Thoracic aorta (tissue), 2 donors: ENCODE results near the gene GDPD4. TPM values are rescaled to one million over a fixed set of nuclear protein-coding genes. Genes with fewer than 3 reads are reported as not detected.

Experiments
- ATAC-seq: fragments of 150-250 bp; one replicate; pipeline ENCODE4 v1.8.0; 2017; ENCODE audit warnings: low read depth; ENCODE audit not compliant: insufficient number of reproducible peaks, low FRiP score
- DNase-seq: peaks from one replicate; pipeline ENCODE4 v3.0.0-alpha.2; 2020; ENCODE audit warnings: low spot score
- H3K27ac ChIP-seq, 2 donors: fragments of 200-600 bp; sonication (generic); 1 replicate in 1 of 2; 2 replicates in 1 of 2; pipeline ENCODE4 v1.5.1; 2016; ENCODE audit warnings: mild to moderate bottlenecking in 2 of 2, moderate library complexity in 2 of 2
- H3K27me3 ChIP-seq: fragments of 200-600 bp; sonication (generic); replicated peaks from 2 replicates; pipeline ENCODE4 v1.6.0; 2016; ENCODE audit warnings: mild to moderate bottlenecking; ENCODE audit not compliant: insufficient read depth
- H3K36me3 ChIP-seq: fragments of 200-600 bp; sonication (generic); one replicate; pipeline ENCODE4 v1.5.1; 2016
- H3K4me1 ChIP-seq, 2 donors: fragments of 200-600 bp; sonication (generic); 1 replicate in 1 of 2; 2 replicates in 1 of 2; pipeline versions ENCODE4 v1.5.1 to v1.6.0; 2016; ENCODE audit warnings: low read depth in 2 of 2, mild to moderate bottlenecking in 1 of 2; ENCODE audit not compliant: control insufficient read depth in 1 of 2
- H3K4me3 ChIP-seq: fragments of 200-600 bp; sonication (generic); 2 replicates; pipeline ENCODE4 v1.5.1; 2016; ENCODE audit warnings: mild to moderate bottlenecking
- H3K9me3 ChIP-seq: fragments of 200-600 bp; sonication (generic); 2 replicates; pipeline ENCODE4 v1.5.1; 2016
- total RNA-seq, 2 donors: library from RNA; depleted of rRNA; stranded (reverse); fragments of >200 nt; gene quantifications; one replicate each; pipeline versions ENCODE4 v1.1.0 to v1.2.3, GENCODE V29; 2016
- TF ChIP-seq, protein P1 (sequence below): fragments of 200-600 bp; sonication (generic); IDR thresholded peaks from one replicate; pipeline ENCODE4 v1.5.1; 2019; ENCODE audit warnings: antibody characterized with exemption

GDPD4 gene
- total RNA-seq, 2 donors from 2014 or later, result not detected

DNA sequence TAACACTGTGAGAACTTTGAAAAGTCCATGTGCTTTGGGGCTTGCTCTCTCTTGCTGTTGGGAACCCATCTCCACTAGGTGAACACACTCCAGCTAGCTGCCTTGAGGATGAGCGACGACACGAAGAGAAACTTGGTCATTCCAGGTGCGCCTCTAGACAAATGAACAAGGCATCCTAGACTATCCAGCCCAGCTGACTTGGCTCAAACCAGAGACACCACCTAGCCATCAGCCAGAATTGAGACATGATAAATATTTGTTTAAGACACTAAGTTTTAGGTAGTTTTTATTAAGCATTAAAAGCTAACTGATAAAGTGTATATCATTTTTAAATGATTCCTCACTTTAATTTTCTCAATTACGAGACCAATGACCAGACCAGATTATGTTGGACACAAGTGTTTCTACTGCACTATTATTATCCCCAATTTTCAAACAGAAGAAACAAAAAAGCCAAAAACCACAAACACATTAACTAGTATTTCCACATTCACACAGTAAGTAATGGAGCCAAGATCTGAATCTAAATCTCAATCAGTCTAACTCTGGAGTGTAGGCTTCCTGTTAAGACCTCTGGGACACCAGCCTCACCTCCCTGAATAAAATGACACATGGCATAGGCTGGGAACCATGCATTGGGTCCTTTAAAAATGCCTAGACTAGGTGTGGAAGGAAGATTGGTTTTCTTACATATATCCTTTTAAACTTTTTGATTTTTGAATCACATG is 70.4 kb downstream of the GDPD4 start:
- Histone ChIP-seq H3K36me3 (no peaks in the 10 kb centered on the region), H3K4me3 (no peak overlapping the region), H3K4me1 (no peaks in the 10 kb centered on the region), H3K27me3 (no peaks in the 10 kb centered on the region), H3K9me3 (no peaks in the 10 kb centered on the region), H3K27ac (no peak overlapping the region)
- no peak for ATAC-seq
- TF ChIP-seq, protein P1, sequence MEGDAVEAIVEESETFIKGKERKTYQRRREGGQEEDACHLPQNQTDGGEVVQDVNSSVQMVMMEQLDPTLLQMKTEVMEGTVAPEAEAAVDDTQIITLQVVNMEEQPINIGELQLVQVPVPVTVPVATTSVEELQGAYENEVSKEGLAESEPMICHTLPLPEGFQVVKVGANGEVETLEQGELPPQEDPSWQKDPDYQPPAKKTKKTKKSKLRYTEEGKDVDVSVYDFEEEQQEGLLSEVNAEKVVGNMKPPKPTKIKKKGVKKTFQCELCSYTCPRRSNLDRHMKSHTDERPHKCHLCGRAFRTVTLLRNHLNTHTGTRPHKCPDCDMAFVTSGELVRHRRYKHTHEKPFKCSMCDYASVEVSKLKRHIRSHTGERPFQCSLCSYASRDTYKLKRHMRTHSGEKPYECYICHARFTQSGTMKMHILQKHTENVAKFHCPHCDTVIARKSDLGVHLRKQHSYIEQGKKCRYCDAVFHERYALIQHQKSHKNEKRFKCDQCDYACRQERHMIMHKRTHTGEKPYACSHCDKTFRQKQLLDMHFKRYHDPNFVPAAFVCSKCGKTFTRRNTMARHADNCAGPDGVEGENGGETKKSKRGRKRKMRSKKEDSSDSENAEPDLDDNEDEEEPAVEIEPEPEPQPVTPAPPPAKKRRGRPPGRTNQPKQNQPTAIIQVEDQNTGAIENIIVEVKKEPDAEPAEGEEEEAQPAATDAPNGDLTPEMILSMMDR, result no peak
- DNase-seq, result no peak

DNA sequence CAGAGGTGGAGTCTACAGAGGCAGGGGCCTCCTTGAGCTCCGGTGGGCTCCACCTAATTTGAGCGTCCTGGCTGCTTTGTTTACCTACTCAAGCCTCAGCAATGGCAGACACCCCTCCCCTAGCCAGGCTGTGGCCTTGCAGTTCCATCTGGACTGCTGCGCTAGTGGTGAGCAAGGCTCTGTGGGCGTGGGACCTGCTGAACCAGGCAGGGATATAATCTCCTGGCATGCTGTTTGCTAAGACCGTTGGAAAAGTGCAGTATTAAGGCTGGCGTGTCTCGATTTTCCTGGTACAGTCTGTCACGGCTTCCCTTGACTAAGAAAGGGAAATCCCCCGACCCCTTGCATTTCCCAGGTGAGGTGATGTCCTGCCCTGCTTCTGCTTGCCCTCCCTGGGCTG is 77.7 kb downstream of the GDPD4 start:
- Histone ChIP-seq H3K4me3 (no peak overlapping the region), H3K27ac (no peak overlapping the region), H3K9me3 (no peaks in the 10 kb centered on the region), H3K36me3 (no peaks in the 10 kb centered on the region), H3K27me3 (no peaks in the 10 kb centered on the region), H3K4me1 (no peaks in the 10 kb centered on the region)
- ATAC-seq (no peak), DNase-seq (no peak)
- TF ChIP-seq, protein P1, result no peak

DNA sequence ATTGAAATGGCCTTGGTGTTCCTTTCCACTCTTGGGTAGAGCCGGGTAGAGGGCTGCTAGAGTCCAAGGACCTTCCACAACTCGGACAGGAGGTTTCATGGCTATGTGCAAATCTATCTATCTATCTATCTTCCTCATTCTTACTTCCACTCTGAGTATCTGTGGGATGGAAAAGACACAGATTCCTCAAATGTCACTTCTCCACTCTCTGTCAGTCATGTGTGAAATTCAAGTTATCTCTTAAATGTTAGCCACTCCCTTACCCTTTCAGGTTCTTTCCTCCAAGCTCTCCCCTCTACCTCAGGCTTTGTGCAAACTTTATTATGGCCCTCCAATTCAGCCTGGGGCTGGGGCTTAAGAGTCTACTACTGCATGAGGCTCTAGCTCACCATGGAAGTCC is 84.3 kb downstream of the GDPD4 start:
- Histone ChIP-seq H3K27ac (no peak overlapping the region), H3K4me3 (no peak overlapping the region), H3K9me3 (no peaks in the 10 kb centered on the region), H3K36me3 (no peaks in the 10 kb centered on the region), H3K4me1 (no peaks in the 10 kb centered on the region), H3K27me3 (no peaks in the 10 kb centered on the region)
- DNase-seq (no peak), ATAC-seq (no peak)
- TF ChIP-seq, protein P1, result no peak

DNA sequence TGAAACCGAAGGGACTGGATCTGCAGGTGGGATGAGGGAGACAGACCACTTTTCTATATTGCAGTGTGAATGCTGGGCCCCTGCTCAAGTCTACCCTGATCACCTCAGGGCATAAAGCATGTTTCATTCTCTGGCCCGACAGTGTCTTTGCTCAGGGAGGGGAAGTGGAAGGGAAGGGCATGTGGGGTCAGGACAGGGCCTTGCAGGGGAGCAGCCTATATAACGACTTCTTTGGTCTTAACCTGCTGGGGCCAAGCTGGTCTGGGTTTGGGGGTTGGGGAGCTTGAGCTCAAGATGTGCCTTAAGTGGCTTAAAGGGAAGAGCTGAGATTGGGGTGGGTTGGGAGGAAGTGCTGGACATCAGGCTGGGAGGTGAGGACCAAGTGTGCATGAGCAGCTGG is 86.4 kb downstream of the GDPD4 start:
- ATAC-seq (no peak), DNase-seq (no peak)
- Histone ChIP-seq H3K9me3 (no peaks in the 10 kb centered on the region), H3K27ac (no peak overlapping the region), H3K4me1 (no peaks in the 10 kb centered on the region), H3K36me3 (no peaks in the 10 kb centered on the region), H3K4me3 (no peak overlapping the region), H3K27me3 (no peaks in the 10 kb centered on the region)
- TF ChIP-seq, protein P1, result no peak

DNA sequence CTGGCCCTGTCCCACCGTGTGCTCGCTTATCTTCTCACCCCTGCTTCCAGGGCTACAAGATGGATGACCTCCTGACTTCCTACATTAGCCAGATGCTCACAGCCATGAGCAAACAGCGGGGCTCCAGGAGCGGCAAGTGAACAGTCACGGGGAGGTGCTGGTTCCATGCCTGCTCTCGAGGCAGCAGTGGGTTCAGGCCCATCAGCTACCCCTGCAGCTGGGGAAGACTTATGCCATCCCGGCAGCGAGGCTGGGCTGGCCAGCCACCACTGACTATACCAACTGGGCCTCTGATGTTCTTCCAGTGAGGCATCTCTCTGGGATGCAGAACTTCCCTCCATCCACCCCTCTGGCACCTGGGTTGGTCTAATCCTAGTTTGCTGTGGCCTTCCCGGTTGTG is 86.9 kb downstream of the GDPD4 start:
- Histone ChIP-seq H3K27ac (no peak overlapping the region), H3K27me3 (no peaks in the 10 kb centered on the region), H3K9me3 (no peaks in the 10 kb centered on the region), H3K4me3 (no peak overlapping the region), H3K36me3 (no peaks in the 10 kb centered on the region), H3K4me1 (no peaks in the 10 kb centered on the region)
- ATAC-seq, result no peak
- TF ChIP-seq, protein P1, result no peak
- no peak for DNase-seq
